GM20431 (cell line): ENCODE measurements around the gene CLEC3B.
"Not testable (repeated sequence)": the region's sequence is repeated elsewhere in the genome, so short reads cannot be mapped to it uniquely, and the experiment has no call there.

Experiments used
- in situ Hi-C: fragments of 300-500 bp; cut with MseI, MboI; formaldehyde crosslinking; loops from one replicate; pipeline ENCODE4 v1.15.0; 2020; ENCODE audit warnings: low sequenced_read_pairs; ENCODE audit not compliant: unreplicated experiment

Gene CLEC3B

GRCh38 chr3:45032113-45032512 lies 6.0 kb downstream of the CLEC3B start:
- in situ Hi-C loops: loop anchor here (25.0 kb wide), 1 partner anchor 455 kb away; no protein-coding TSS in a partner anchor

- in situ Hi-C loops: loop anchor here (25.0 kb wide), 1 partner anchor 454 kb away; no protein-coding TSS in a partner anchor
Measured at GRCh38 chr3:45033791-45034190, 7.7 kb downstream of the CLEC3B start.

GRCh38 chr3:45034612-45035252 lies 8.6 kb downstream of the CLEC3B start:
- in situ Hi-C loops: loop anchor here (5.0 to 25.0 kb wide), 2 partner anchors 178 to 453 kb away; no protein-coding TSS in a partner anchor

- in situ Hi-C loops: loop anchor here (5.0 to 25.0 kb wide), 2 partner anchors 177 to 452 kb away; no protein-coding TSS in a partner anchor
Measured at GRCh38 chr3:45035441-45036301, 9.6 kb downstream of the CLEC3B start.

GRCh38 chr3:45037720-45038455 lies 11.8 kb downstream of the CLEC3B start:
- in situ Hi-C loops: loop anchor here (5.0 to 25.0 kb wide), 2 partner anchors 174 to 449 kb away; no protein-coding TSS in a partner anchor

GRCh38 chr3:45041666-45042065 lies 15.6 kb downstream of the CLEC3B start:
- in situ Hi-C loops: loop anchor here (25.0 kb wide), 1 partner anchor 446 kb away; no protein-coding TSS in a partner anchor

GRCh38 chr3:45042162-45042561 lies 16.1 kb downstream of the CLEC3B start:
- in situ Hi-C loops: loop anchor here (25.0 kb wide), 1 partner anchor 445 kb away; no protein-coding TSS in a partner anchor

GRCh38 chr3:45043728-45044299 lies 17.7 kb downstream of the CLEC3B start:
- in situ Hi-C loops: loop anchor here (25.0 kb wide), 1 partner anchor 443 kb away; no protein-coding TSS in a partner anchor

- in situ Hi-C loops: loop anchor here (25.0 kb wide), 1 partner anchor 439 kb away; no protein-coding TSS in a partner anchor
Measured at GRCh38 chr3:45048244-45048643, 22.1 kb downstream of the CLEC3B start.

GRCh38 chr3:45049807-45050206 lies 23.7 kb downstream of the CLEC3B start:
- in situ Hi-C loops: loop anchor here (25.0 kb wide), 1 partner anchor 437 kb away; no protein-coding TSS in a partner anchor

- in situ Hi-C loops: no loop called here
Measured at GRCh38 chr3:45051685-45052084, 25.6 kb downstream of the CLEC3B start.

- in situ Hi-C loops: not testable (repeated sequence)
Measured at GRCh38 chr3:45053805-45054195, 27.7 kb downstream of the CLEC3B start.

GRCh38 chr3:45054196-45054857 lies 28.2 kb downstream of the CLEC3B start:
- in situ Hi-C loops: no loop called here

- in situ Hi-C loops: no loop called here
Measured at GRCh38 chr3:45055032-45055410, 28.9 kb downstream of the CLEC3B start.

GRCh38 chr3:45055411-45056143 lies 29.5 kb downstream of the CLEC3B start:
- in situ Hi-C loops: no loop called here

GRCh38 chr3:45056608-45057301 lies 30.7 kb downstream of the CLEC3B start:
- in situ Hi-C loops: no loop called here

GRCh38 chr3:45057557-45057956 lies 31.5 kb downstream of the CLEC3B start:
- in situ Hi-C loops: no loop called here

- in situ Hi-C loops: no loop called here
Measured at GRCh38 chr3:45059132-45059531, 33.0 kb downstream of the CLEC3B start.
